GM19193 (cell line): ENCODE measurements around the gene RING1.

Experiments
- POLR2A ChIP-seq: IDR thresholded peaks from 4 replicates; pipeline ENCODE4 v1.6.1; 2011; ENCODE audit not compliant: insufficient read depth, insufficient read length; ENCODE audit errors: extremely low read depth

Gene RING1

GRCh38 chr6:33195304-33196165 lies 12.8 kb upstream of the RING1 start:
- TF ChIP-seq POLR2A: no peak

GRCh38 chr6:33197431-33198048 lies 10.8 kb upstream of the RING1 start:
- no peak for TF ChIP-seq POLR2A

DNA sequence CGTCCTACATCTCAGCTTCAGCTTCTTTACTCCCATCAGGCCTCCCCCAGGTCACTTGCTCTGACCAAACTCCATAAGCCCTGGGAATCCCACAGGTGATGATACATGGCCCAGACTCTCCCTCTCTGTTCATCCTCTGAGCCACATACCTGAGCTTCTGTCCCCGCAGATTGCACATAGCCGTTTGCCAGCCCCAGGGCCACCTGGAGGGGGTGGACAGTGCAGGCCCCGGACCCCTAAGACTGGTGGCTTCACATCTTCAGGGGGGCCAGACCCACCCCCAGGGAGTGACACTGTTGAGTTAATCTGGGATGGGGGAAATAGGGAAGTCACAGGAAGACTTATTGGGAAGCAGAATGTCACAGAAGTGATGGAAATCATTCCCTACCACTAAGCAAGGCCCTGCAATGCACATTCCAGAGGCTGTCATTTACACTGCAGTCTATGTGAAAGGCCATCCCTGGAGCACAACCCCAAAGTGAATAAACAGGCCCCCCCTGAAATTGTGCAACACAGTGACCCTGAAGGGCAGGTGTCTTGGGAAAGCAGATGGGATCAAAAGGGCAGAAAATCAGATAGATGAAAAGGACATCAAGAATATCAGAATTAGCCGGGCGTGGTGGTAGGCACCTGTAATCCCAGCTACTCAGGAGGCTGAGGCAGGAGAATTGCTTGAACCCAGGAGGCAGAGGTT lies 10.0 kb upstream of the RING1 start:
- TF ChIP-seq POLR2A: no peak

- no peak for TF ChIP-seq POLR2A
Observed at GRCh38 chr6:33198853-33199436, 9.4 kb upstream of the RING1 start.

GRCh38 chr6:33199687-33200218 lies 8.5 kb upstream of the RING1 start:
- TF ChIP-seq POLR2A: no peak

DNA sequence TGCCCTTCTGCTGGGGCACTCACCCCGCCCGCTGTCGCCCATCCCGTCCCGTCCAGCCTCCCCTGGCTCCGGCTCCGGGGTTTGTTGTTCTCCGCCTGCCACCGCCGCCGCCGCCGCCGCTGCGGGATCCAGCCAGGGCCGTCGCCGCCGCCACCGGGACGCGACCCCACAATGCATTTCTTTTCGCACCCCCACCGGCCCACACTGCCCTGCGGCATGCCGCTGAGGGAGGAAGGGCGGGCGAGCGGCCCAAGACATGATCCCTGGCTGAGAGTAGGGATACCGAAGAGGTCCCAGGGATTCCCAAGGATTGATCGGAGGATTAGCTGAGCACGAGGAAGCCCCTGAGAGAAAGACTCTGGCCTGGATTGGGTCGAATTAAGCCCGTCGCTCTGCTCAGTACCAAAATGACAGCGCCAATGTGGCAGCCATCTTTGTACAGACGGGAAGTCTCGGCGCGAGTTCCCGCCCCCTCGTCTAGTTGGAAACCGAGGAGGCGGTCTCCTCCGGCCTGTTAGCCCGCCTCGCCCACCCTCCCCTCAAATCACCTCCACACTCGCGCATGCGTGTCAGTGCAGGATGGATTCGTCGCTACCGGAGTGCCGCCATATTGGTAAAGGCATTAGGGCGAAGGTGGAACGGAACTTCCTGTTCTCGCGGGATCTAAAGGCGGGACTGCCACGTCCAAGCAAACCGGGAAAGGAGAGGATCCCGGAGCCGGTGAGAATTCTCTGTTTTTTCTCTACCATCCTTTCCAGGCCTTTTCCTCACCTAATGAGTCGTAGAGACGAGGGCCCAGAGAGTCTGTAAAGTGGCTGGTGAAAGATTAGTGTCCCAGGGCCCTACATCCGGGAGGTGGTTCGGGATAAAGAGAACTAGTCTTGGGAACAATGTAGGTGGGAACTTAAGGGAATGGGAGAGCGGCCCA lies 7.8 kb upstream of the RING1 start, which contains the start of the genes RXRB and SLC39A7:
TSS of gene RXRB (minus strand) at position 447 of the 928 bp plus-strand sequence. CDS start at position 258, 189 bp downstream.
TSS of gene SLC39A7 (plus strand) at position 649 of the 928 bp plus-strand sequence. CDS start 379 bp downstream, outside the sequence.
- TF ChIP-seq POLR2A: peak; percentile 90

DNA sequence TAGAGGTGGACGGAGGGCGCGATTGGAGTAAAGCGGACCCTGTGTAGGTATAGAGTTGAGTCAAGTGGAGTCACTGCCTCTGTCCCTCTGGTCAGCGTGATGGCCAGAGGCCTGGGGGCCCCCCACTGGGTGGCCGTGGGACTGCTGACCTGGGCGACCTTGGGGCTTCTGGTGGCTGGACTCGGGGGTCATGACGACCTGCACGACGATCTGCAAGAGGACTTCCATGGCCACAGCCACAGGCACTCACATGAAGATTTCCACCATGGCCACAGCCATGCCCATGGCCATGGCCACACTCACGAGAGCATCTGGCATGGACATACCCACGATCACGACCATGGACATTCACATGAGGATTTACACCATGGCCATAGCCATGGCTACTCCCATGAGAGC lies 7.2 kb upstream of the RING1 start:
- no peak for TF ChIP-seq POLR2A

DNA sequence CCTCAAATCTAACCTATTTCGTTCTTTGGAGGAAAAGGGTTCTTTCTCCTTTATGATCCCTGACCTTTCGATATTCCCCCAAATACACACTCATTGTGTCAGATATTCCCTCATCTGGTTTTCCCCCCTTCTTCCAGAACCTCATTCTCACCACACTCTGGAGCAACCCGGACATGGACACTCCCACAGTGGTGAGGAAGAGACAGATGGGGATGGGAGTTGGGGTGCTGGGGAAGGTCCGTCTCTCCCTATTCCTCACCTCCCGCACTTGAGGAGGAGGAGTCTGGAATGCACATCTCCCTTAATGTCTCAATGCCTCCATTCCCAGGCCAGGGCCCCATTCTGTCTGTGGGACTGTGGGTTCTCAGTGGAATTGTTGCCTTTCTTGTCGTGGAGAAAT lies 6.4 kb upstream of the RING1 start:
- TF ChIP-seq POLR2A: no peak

DNA sequence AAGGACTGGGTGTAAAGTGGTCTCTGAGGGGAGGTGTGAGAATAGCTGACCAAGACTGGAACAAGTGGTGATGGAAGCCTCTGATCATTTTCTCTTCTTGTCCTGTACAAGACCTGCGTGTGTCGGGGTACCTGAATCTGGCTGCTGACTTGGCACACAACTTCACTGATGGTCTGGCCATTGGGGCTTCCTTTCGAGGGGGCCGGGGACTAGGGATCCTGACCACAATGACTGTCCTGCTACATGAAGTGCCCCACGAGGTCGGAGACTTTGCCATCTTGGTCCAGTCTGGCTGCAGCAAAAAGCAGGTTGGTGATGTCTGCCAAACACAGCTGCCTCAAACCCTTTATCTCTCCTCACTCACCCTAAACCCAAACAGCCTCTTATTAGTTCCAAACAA lies 5.5 kb upstream of the RING1 start:
- TF ChIP-seq POLR2A: no peak

GRCh38 chr6:33203443-33204164 lies 4.7 kb upstream of the RING1 start:
- TF ChIP-seq POLR2A: no peak

DNA sequence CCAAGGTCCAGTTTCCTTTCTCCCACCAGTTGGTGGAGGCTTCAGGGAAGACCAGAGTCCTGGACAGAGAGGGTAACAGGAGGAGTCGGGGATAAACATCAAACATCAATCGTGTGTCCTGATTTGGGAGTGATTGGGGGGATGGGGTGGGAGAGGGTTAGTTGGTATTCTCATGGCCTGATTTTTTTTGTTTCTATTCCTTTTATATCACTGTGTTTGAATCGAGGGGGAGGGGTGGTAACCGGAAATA lies 4.2 kb upstream of the RING1 start:
- TF ChIP-seq POLR2A: no peak

- TF ChIP-seq POLR2A: peak; percentile 64
Observed at GRCh38 chr6:33204415-33205190, 3.7 kb upstream of the RING1 start, which contains the start of gene HSD17B8. Gene HSD17B8, plus strand, starts transcription at chr6:33204655. Its CDS starts 14 bp downstream, at chr6:33204669.
